ENCODE measurements around the gene STOM.
"Not testable (repeated sequence)": the region's sequence is repeated elsewhere in the genome, so short reads cannot be mapped to it uniquely, and the experiment has no call there.

STOM gene, protein sequence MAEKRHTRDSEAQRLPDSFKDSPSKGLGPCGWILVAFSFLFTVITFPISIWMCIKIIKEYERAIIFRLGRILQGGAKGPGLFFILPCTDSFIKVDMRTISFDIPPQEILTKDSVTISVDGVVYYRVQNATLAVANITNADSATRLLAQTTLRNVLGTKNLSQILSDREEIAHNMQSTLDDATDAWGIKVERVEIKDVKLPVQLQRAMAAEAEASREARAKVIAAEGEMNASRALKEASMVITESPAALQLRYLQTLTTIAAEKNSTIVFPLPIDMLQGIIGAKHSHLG

DNA sequence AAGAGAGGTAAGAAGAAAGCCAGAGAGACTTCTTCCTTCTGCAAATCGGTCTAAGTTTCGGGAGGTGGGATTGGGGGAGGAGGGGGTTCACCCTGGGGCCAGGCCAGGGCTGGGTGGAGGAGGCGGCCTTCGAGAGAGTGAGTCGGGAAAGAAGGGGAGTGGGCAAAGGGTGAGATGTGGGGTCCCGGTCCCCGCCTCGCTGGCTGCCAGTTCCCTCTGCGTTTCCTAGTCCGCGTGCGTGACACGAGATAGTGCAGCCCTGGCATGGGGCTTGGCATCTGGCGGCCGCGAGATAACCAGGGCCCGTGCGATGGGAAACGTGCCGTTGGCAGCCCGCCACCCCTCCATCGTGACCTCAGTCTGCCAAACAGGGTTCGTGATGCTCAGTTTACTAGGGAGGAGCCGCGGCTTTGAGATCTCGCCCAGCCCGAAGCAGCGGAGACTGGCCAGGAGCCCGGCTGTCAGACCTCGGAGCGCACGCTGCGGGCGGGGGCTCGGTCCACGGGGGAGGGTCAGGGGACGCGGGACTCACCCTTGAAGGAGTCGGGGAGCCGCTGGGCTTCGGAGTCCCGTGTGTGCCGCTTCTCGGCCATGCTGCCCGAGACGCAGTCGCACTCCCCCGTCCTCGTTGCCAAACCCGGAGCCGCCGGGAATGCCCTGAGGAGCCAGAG is at the start of gene STOM:
STOM (minus strand) TSS at position 656 of the 671 bp plus-strand sequence; CDS start at position 593, 63 bp downstream.
- DNase-seq (ENCODE audit: low spot score): no peak

DNA sequence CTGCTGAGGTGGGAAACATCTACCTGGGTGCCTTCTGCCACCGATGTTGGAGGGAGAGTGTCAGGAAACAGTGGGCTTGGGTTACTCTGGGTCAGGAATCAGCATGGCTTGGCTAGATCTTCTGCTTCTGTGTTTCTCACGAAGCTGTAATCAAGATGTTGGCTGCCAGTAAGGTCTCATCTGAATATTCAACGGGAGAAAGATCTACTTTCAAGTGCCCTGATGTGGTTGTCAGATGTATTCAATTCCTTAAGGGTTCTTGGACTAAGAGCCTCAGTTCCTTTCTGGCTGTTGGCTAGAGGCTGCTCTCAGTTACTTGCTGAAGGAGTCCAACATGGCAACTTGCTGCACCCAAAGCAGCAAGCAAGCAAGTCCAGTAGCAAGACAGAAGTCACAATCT is 41.9 kb upstream of the STOM start:
- no peak for DNase-seq (ENCODE audit: low spot score)

DNA sequence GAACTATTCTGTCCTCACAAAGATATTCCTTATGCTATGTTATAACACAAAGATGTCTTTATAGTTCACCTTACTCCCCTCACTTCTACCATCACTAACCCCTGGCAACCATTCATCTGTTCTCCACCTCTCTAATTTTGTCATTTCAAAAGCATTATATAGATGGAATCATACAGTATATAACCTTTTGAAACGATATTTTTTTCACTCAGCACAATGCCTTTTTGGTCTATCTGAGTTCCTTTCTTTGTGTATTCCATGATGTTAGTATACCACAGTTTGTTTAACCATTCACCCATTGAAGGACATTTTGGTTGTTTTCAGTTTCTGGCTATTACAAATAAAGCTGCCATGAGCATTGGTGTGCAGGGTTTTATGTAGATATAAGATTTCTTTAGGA is 35.8 kb upstream of the STOM start:
- DNase-seq (ENCODE audit: low spot score): no peak

DNA sequence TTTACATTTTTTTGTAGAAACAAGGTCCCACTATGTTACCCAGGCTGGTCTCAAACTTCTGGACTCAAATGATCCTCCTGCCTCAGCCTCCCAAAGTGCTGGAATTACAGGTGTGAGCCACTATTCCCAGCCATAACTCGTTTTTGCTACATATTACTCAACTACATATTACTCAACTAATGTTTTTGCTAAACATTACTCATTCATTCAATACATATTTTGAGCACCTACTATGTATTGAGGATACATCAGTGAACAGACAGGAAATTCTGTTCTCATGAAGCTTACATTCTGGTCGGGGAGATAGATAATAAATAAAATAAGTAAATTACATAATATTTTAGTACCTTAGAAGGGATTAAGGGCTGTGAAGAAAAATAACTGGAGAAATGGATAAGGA is 34.9 kb upstream of the STOM start:
- DNase-seq (ENCODE audit: low spot score): no peak

DNA sequence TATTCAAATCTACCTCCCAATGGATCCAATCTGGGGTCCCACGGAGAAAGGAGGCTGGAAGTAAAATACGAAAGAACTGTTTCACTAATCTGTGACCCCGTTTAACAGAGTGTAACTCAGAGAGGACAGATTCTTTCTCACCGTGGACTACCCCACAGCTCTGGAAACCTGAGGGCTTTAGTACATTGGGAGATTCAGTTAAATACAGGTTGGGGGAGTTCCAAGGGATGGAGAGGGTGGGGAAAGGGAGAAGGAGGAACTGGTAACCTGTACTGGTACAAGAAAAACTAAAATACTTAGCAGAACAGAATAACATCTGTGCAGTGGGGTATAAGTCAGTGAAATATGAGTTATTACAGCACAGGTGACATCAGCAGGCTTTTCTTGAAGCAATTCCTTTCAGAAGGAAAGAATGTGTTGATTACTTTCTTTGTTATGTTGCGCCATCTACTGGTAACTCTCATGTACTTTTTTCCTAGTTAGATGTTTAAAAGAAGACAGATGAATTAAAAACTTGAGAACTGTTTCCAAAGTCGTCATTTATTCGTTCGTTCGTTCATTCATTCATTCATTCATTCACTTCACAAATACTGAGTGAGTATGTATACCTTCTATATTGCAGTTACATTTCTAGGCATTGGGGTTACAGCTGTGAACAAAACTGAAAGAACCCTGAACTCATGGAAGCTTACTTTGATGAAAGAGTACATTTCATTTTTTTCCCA is 30.0 kb upstream of the STOM start:
- DNase-seq (ENCODE audit: low spot score): no peak

DNA sequence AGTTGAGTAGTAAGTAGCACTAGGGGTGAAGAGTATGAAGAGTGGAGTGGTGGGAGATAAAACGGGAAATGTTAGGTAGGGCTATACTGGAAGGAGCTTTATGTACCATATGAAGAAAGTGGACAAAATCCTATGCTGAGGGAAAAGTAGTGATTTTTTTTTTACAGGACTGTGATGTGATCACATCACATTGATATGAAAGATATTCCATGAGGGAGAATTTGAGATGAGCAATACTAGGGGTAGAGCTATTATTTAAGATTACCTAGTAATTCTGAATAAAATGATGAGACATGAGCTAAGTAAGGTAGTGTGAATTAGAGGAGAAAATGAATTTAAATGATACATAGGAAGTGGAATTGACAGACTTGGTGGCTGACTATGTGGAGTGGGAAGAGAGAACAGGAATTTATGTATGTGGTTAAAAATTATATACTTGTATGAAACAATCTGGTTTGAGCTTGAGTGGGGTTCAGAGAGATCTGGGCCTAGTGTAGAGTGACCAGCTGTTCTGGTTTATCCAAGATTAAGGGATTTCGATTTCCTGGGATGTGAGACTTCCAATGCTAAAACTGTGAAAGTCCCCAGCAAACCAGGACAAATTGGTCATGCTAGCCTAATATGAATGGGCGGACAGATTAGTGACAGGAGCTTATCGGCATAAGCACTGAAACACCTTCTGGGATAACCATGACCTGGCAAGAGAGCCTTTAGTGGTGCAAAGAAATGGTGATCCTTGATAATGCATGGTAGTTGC is 29.3 kb upstream of the STOM start:
- no peak for DNase-seq (ENCODE audit: low spot score)

DNA sequence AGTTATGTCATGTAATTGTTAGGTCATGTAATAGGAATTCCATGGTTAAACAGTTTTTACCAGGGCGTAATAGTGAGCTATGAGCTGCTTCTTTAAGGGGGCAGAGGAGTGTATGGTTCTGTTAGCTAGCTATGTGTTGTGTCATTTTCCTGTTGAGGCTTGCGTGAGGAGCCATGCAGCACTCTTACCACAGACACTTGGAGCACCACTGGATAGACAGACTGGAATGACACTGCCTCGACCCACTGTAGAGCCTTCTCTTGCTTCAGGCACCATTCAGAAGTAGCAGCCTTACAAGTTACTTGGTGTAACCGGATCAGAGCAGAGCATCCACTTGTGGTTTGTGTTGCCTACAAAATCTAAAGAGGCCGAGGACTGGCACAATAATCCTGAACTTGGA is 28.3 kb upstream of the STOM start:
- no peak for DNase-seq (ENCODE audit: low spot score)

DNA sequence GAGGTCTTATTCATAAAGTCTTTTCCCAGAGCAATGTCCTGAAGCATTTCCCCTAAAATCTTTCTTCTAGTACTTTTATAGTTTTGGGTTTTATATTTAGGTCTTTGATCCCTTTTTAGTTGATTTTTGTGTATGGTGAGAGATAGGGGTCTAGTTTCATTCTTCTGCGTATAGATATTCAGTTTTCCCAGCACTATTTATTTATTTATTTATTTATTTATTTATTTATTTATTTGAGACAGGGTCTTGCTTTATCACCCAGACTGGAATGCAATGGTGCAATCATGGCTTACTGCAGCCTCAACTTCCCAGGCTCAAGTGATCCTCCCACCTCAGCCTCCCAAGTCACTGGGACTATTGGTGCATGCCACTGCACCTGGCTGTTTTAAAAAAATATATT is 27.2 kb upstream of the STOM start:
- not testable (repeated sequence) for DNase-seq (ENCODE audit: low spot score)

DNA sequence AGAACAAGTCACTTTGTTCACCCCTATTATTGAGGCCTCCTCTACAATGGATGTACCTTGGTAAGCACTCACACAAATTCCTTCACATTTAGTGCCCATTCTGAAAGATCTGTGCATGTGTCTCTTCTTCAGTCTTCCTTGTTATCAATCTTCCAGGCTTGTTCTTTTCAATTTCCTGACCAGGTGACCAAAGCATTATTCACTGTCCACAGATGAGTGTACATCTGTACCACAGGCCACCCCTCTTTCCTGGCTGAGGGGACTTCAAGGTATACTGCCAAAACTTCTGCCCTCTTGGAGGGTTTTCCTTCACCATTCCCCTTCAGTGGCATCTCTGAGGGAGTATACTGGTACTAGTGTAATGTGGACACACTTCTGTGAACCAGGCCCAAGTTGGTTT is 25.5 kb upstream of the STOM start:
- DNase-seq (ENCODE audit: low spot score): no peak

DNA sequence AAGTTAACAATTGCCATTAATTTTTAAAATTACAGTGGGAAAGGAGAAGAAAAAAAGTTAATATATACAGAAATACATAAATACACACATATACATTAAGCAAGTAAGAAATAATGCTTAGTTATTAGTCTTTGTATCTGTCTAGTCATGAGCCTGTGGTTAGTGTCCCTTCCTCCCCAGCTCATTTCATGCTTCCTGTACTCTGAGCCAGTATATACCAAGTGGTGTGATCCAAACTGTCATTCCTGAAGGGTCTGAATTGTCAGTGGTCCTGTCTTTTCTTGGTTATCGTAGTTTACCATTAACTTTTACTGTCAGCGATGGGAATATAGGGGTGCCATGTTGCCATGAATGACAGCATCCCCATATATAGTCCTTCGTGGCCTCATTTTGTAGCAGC is 24.2 kb upstream of the STOM start:
- DNase-seq (ENCODE audit: low spot score): no peak

DNA sequence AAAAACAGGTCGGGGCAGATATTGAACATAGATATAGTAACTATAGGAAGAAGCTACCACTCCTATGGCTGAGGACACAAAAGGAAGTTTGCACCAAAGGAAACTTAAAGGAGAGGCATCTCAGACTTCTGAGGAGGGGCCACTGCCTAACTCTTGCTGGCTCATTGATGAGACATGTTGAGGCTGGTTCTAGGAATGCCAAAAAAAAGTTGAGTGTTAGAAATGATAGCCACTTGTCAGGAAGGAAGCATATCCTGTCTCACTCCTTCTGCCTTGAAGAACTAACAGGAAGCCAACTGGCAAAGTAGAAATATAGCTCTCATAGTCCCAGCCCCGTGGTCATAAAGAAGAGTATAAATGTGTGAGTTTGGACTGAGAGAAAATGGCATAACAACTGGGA is 23.3 kb upstream of the STOM start:
- DNase-seq (ENCODE audit: low spot score): no peak

DNA sequence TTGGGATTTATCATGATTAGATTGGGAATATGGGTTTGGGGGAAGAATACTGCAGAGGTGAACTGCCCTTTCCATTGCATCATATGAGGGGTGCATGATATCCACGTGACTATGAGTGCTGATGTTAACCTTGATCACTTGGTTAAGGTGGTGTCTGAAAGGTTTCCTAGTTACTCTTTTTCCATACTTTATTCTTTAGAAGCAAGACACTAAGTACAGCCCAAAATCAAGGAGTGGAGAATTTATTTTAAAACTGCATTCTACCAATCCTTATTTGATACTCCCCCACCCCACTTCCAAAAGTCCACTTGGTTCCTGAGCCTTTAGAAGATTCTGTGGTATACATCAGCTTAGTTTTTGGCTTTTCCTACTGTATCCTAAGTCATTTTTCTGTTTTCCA is 20.3 kb upstream of the STOM start:
- no peak for DNase-seq (ENCODE audit: low spot score)

DNA sequence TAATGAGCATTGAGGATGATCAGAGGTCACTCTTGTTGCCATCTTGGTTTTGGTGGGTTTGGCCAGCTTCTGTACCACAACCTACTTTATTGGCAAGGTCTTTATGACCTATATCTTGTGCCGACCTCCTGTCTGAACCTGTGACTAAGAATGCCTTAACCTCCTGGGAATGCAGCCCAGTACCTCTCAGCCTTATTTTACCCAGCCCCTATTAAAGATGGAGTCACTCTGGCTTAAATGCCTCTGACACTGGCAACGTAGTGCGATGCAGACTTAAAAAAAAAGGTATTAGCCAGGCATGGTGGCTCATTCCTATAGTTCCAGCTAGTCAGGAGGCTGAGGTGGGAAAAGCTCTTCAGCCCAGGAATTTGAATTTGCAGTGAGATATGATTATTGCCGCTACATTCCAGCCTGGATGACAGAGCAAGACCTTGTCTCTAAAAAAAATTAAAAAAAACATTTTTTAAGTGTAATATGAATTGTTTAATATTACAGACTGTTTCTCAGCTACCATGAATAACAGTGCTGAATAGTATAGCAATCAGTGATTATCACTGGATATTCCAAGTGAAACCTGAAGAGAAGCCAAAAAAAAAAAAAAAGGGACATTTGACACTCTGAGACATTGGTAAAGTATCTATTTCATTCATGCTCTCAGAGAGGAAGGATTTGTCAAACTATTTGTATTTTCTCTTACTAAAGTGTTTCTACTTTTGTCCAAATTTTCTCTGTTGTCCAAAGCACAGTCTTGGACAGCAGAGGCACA is 18.3 kb upstream of the STOM start:
- no peak for DNase-seq (ENCODE audit: low spot score)

DNA sequence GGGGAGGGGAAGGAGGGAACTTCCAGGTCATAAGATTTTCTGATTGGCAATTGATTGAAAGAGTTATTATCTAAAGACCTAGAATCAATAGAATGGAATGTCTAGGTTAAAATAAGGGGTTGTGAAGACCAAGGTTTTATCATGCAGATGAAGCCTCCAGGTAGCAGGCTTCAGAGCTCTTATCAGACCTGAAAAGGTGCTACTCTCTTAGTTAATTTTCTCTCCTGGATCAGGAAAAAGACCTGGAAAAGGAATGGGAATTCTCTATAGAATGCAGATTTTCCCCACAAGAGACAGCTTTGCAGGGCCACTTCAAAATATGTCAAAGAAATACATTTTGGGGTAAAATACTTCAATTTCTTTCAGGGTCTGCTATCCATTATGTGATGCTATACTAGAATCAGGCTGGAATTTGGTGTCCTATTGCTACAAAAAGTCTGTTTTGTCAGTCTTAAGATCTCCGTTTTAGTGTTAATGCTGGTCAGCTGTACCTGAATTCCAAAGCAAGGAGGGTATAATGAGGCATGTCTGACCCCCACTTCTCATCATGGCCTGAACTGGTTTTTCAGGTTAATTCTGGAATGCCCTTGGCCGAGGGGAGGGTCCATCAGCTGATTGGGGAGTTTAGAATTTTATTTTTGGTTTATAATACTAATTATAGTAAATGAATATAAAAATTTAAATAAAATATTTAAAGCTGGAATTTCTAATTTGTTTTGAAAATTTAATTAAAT is 16.6 kb upstream of the STOM start:
- DNase-seq (ENCODE audit: low spot score): no peak

DNA sequence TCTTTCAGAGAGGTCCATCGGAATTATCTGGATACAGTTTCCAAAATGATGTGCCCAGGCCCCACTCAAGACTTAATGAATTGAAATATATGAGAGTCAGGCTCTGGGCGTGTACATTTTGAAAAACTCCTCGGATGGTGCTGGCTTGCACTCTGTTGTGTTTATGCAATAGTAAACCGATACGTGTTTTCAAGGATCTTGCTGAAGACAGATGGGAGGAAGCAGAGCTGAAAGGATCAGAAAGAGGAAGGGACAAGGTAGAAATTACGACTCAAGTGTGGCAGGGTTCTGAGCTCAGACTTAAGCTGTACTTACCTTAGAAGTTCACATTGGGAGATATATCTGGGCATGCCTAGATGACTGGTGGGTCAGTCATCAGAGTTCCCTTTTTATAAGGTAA is 13.7 kb upstream of the STOM start:
- DNase-seq (ENCODE audit: low spot score): no peak

DNA sequence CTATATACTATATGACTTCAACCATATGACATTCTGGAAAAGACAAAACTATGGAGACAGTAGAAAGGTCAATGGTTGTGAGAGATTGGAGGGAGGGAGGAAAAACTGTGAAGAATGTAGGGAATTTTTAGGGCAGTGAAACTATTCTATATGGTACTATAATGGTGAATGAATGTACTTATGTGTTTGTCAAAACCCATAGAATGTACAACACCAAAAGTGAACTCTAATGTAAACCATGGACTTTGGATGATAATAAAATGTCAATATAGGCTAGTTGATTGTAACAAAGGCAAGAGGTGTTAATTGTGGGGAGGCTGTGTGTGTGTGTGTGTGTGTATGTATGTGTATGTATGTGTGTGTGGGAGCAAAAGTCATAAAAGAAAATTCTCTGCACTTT is 10.8 kb upstream of the STOM start:
- no peak for DNase-seq (ENCODE audit: low spot score)

DNA sequence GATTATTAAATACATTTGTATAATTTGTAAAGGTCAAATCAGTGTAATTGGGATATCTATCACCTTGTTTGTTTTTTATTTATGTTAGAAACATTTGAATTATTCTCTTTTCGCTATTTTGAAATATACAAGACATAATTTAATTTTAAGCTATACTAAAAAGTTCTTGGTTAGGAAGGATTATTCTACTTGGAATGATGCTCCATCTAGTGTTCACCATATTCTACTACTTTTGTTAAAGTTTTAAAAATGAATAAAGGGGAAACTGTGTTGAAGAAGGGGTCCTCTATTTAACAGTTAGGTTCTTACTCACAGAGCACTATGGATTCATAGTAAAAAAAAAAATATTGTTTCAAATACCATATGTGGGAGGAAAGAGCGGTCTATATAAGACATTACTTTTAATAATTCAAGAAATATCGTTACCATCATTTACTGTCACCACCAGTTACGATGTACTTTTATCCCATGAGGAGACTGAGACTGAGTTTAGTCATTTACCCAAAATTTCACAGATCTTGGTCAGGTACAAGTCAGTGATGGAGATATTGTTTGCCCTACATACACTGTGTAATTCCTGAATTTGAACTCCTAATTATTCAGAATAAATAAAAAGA is 6.3 kb upstream of the STOM start:
- DNase-seq (ENCODE audit: low spot score): no peak

DNA sequence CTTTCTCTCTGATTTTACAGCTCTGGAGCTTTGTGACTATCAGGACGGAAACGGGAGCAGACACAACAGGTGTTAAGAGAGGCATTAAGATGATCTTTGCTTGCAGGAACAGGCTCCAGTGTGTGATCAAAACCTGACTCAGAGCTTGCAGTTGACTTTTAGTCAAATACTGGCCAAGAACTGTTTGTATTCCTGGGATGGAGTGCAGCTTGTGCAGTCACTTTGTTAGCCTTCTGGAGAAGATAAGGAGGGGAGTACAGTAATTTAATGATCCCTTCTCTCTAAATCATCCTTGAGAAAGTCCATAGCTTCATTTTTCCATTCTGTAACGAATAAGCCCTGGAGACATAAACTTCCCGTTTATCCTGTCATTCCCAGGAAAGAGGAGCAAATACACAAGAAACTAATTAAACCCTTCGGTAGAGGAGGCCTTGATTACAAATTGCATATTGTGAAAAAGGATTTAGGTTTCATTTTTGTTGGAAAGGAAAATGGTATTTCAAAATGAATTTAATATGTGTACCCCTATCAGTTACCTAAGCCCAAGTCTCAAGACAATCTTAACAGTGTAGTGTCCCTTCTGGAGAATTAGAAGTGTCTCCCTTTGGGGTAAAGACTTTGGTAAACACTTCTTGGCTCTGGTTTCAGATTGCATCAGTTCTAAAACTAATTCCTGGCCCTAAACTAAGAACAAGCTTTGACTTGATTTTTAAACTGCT is 3.1 kb upstream of the STOM start:
- DNase-seq (ENCODE audit: low spot score): no peak

DNA sequence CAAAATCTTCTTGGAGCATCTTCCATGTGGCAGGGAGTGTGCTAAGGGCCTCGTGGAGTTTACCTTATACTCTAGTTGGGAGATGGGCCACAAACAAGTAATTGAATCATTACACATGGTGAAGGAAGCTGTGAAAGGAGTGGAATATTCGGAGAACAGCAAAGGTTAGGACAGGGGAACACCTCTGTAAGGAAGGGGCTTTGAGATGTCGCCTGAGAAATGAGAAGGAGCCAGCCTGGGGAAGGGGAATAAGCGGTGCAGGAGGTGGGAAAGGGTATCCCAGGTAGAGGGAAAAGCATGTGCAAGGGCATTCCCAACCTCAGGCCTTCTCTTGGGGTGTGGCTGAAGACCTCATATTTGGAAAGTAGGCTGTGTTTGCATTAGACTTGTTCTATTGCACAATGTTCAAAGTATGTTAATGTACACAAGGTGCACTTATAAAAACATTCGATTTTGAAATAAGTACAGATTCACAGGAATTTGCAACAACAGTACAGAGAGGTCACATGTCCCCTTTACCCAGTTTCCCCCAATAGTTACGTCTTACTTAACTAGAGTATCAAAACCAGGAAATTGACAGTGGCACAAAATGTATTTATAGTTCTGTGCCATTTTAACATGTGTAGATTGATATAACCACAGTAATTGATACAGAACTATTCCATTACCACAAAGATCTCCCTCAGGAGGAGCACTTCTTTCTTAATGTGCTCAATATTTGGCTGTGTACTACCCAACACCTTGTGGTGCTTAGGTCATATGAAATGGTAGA is 2.4 kb upstream of the STOM start:
- DNase-seq (ENCODE audit: low spot score): no peak
